Measurements from ENCODE around the gene TBC1D5. TPM values are rescaled to one million over a fixed set of nuclear protein-coding genes. Genes with fewer than 3 reads are reported as not detected.
"Not testable (repeated sequence)": the region's sequence is repeated elsewhere in the genome, so short reads cannot be mapped to it uniquely, and the experiment has no call there.

The TBC1D5 gene
- total RNA-seq, 2 donors from 2014 or later, result 45.3 to 53.7 TPM

- intact Hi-C loops (cut with DNase I), result no loop called here
- DNase-seq (ENCODE audit: low spot score), result no peak
Measured at GRCh38 chr3:17672506-17672905, 69.9 kb downstream of the TBC1D5 start.

- intact Hi-C loops (cut with DNase I), result no loop called here
- DNase-seq (ENCODE audit: low spot score), result no peak
Measured at GRCh38 chr3:17670749-17671148, 71.7 kb downstream of the TBC1D5 start.

- no peak for DNase-seq (ENCODE audit: low spot score)
- intact Hi-C loops (cut with DNase I), result no loop called here
Measured at GRCh38 chr3:17664923-17665322, 77.5 kb downstream of the TBC1D5 start.

GRCh38 chr3:17656264-17656663 lies 86.2 kb downstream of the TBC1D5 start:
- DNase-seq (ENCODE audit: low spot score), result no peak
- intact Hi-C loops (cut with DNase I), result no loop called here

- no peak for DNase-seq (ENCODE audit: low spot score)
- intact Hi-C loops (cut with DNase I), result no loop called here
Measured at GRCh38 chr3:17655743-17656142, 86.7 kb downstream of the TBC1D5 start.

- DNase-seq (ENCODE audit: low spot score); intact Hi-C loops (cut with DNase I): not testable (repeated sequence)
Measured at GRCh38 chr3:17649748-17650147, 92.7 kb downstream of the TBC1D5 start.

- intact Hi-C loops (cut with DNase I); DNase-seq (ENCODE audit: low spot score): not testable (repeated sequence)
Measured at GRCh38 chr3:17648630-17649355, 93.6 kb downstream of the TBC1D5 start.

- DNase-seq (ENCODE audit: low spot score), result no peak
- intact Hi-C loops (cut with DNase I), result no loop called here
Measured at GRCh38 chr3:17645074-17645698, 97.2 kb downstream of the TBC1D5 start.

GRCh38 chr3:17643691-17644090 lies 98.7 kb downstream of the TBC1D5 start:
- intact Hi-C loops (cut with DNase I), result no loop called here
- DNase-seq (ENCODE audit: low spot score), result no peak

- intact Hi-C loops (cut with DNase I), result no loop called here
- no peak for DNase-seq (ENCODE audit: low spot score)
Measured at GRCh38 chr3:17642474-17642873, 100.0 kb downstream of the TBC1D5 start.

- intact Hi-C loops (cut with DNase I), result no loop called here
- DNase-seq (ENCODE audit: low spot score), result no peak
Measured at GRCh38 chr3:17640466-17640865, 102.0 kb downstream of the TBC1D5 start.

- DNase-seq (ENCODE audit: low spot score), result no peak
- intact Hi-C loops (cut with DNase I), result no loop called here
Measured at GRCh38 chr3:17639765-17640164, 102.7 kb downstream of the TBC1D5 start.

GRCh38 chr3:17639257-17639656 lies 103.2 kb downstream of the TBC1D5 start:
- intact Hi-C loops (cut with DNase I), result no loop called here
- DNase-seq (ENCODE audit: low spot score), result no peak

GRCh38 chr3:17638356-17638755 lies 104.1 kb downstream of the TBC1D5 start:
- intact Hi-C loops (cut with DNase I), result no loop called here
- no peak for DNase-seq (ENCODE audit: low spot score)

GRCh38 chr3:17635675-17636074 lies 106.8 kb downstream of the TBC1D5 start:
- DNase-seq (ENCODE audit: low spot score), result not testable (repeated sequence)
- intact Hi-C loops (cut with DNase I), result loop anchor here in 1 of 2 donors (2.0 kb wide), 1 partner anchor 57 kb away; no protein-coding TSS in a partner anchor

- no peak for DNase-seq (ENCODE audit: low spot score)
- intact Hi-C loops (cut with DNase I), result no loop called here
Measured at GRCh38 chr3:17634964-17635363, 107.5 kb downstream of the TBC1D5 start.

- intact Hi-C loops (cut with DNase I), result no loop called here
- no peak for DNase-seq (ENCODE audit: low spot score)
Measured at GRCh38 chr3:17634201-17634600, 108.2 kb downstream of the TBC1D5 start.

- no peak for DNase-seq (ENCODE audit: low spot score)
- intact Hi-C loops (cut with DNase I), result no loop called here
Measured at GRCh38 chr3:17632401-17633100, 109.9 kb downstream of the TBC1D5 start.

- intact Hi-C loops (cut with DNase I), result no loop called here
- DNase-seq (ENCODE audit: low spot score), result no peak
Measured at GRCh38 chr3:17631609-17632008, 110.8 kb downstream of the TBC1D5 start.

GRCh38 chr3:17629400-17629799 lies 113.0 kb downstream of the TBC1D5 start:
- intact Hi-C loops (cut with DNase I), result no loop called here
- no peak for DNase-seq (ENCODE audit: low spot score)
